GM06990 (cell line): ENCODE data around the gene LYRM9.
A peak's percentile ranks its signal among the peaks of the same experiment; 100 is the strongest.

ENCODE experiments used
- DNase-seq: peaks from one replicate; pipeline ENCODE4 v3.0.0-alpha.2; 2011; ENCODE audit not compliant: insufficient read length; ENCODE audit errors: extremely low read depth
- H3K27me3 ChIP-seq: replicated peaks from 2 replicates; pipeline ENCODE4 v1.6.0; 2011; ENCODE audit warnings: low read length; ENCODE audit not compliant: control insufficient read depth, insufficient read depth
- H3K36me3 ChIP-seq: 2 replicates; pipeline ENCODE4 v1.5.1; 2011; ENCODE audit warnings: low read length; ENCODE audit not compliant: control insufficient read depth, insufficient read depth
- H3K4me3 ChIP-seq: replicated peaks from 2 replicates; pipeline ENCODE4 v1.5.1; 2011; ENCODE audit warnings: low read depth, mild to moderate bottlenecking, control low read depth, low read length
- CTCF ChIP-seq: IDR thresholded peaks from 2 replicates; pipeline ENCODE4 v1.5.1; 2011; ENCODE audit warnings: low read length, control low read depth, mild to moderate bottlenecking, inconsistent platforms; ENCODE audit not compliant: insufficient read depth, poor library complexity, severe bottlenecking

LYRM9 gene

GRCh38 chr17:27879987-27880608, 13.1 kb downstream of the LYRM9 start:
- peak; percentile 93 for TF ChIP-seq CTCF
- H3K27me3 ChIP-seq = no peaks in the 10 kb centered on the region
- H3K36me3 ChIP-seq = no peaks in the 10 kb centered on the region
- H3K4me3 ChIP-seq = no peak overlapping the region
- peak; percentile 29 for DNase-seq

- TF ChIP-seq CTCF = no peak
- Histone ChIP-seq H3K27me3 (no peaks in the 10 kb centered on the region), H3K36me3 (no peaks in the 10 kb centered on the region), H3K4me3 (no peak overlapping the region)
- no peak for DNase-seq
Measured at GRCh38 chr17:27878776-27879562, 14.2 kb downstream of the LYRM9 start.

GRCh38 chr17:27873746-27874145, 19.4 kb downstream of the LYRM9 start:
- no peak for DNase-seq
- no peak overlapping the region for H3K4me3 ChIP-seq
- H3K36me3 ChIP-seq = no peaks in the 10 kb centered on the region
- TF ChIP-seq CTCF = no peak
- no peaks in the 10 kb centered on the region for H3K27me3 ChIP-seq

- no peak for TF ChIP-seq CTCF
- H3K36me3 ChIP-seq = no peaks in the 10 kb centered on the region
- no peaks in the 10 kb centered on the region for H3K27me3 ChIP-seq
- DNase-seq = no peak
- no peak overlapping the region for H3K4me3 ChIP-seq
Measured at GRCh38 chr17:27873211-27873610, 20.0 kb downstream of the LYRM9 start.

GRCh38 chr17:27872776-27873175, 20.4 kb downstream of the LYRM9 start:
- TF ChIP-seq CTCF = no peak
- no peaks in the 10 kb centered on the region for H3K27me3 ChIP-seq
- DNase-seq = no peak
- H3K4me3 ChIP-seq = no peak overlapping the region
- no peaks in the 10 kb centered on the region for H3K36me3 ChIP-seq
